ENCODE results near the gene MVD. TPM values are rescaled to one million over a fixed set of nuclear protein-coding genes. Genes with fewer than 3 reads are reported as not detected.
A peak's percentile ranks its signal among the peaks of the same experiment; 100 is the strongest.
"Not testable (repeated sequence)": the region's sequence is repeated elsewhere in the genome, so short reads cannot be mapped to it uniquely, and the experiment has no call there.

The MVD gene
- total RNA-seq, 1 experiment from 2014 or later: 38.4 TPM

GRCh38 chr16:88618956-88619667 is 43.8 kb downstream of the MVD start:
- no peak overlapping the region for H3K4me3 ChIP-seq
- no peaks in the 10 kb centered on the region for H3K9me3 ChIP-seq (replicated peaks)
- H3K4me1 ChIP-seq (replicated peaks): peaks cover 46% of the 10 kb centered on the region
- H3K36me3 ChIP-seq: peaks cover 72% of the 10 kb centered on the region
- H3K27me3 ChIP-seq (replicated peaks): no peaks in the 10 kb centered on the region
- no peak overlapping the region for H3K27ac ChIP-seq
- no peak for DNase-seq (ENCODE audit: low read depth in 1 of 2, low spot score in 2 of 2)

GRCh38 chr16:88618182-88618955 is 44.5 kb downstream of the MVD start:
- no peaks in the 10 kb centered on the region for H3K27me3 ChIP-seq (replicated peaks)
- no peak for DNase-seq (ENCODE audit: low read depth in 1 of 2, low spot score in 2 of 2)
- no peaks in the 10 kb centered on the region for H3K9me3 ChIP-seq (replicated peaks)
- H3K4me3 ChIP-seq: no peak overlapping the region
- peaks cover 70% of the 10 kb centered on the region for H3K36me3 ChIP-seq
- no peak overlapping the region for H3K27ac ChIP-seq
- peaks cover 53% of the 10 kb centered on the region for H3K4me1 ChIP-seq (replicated peaks)

DNA sequence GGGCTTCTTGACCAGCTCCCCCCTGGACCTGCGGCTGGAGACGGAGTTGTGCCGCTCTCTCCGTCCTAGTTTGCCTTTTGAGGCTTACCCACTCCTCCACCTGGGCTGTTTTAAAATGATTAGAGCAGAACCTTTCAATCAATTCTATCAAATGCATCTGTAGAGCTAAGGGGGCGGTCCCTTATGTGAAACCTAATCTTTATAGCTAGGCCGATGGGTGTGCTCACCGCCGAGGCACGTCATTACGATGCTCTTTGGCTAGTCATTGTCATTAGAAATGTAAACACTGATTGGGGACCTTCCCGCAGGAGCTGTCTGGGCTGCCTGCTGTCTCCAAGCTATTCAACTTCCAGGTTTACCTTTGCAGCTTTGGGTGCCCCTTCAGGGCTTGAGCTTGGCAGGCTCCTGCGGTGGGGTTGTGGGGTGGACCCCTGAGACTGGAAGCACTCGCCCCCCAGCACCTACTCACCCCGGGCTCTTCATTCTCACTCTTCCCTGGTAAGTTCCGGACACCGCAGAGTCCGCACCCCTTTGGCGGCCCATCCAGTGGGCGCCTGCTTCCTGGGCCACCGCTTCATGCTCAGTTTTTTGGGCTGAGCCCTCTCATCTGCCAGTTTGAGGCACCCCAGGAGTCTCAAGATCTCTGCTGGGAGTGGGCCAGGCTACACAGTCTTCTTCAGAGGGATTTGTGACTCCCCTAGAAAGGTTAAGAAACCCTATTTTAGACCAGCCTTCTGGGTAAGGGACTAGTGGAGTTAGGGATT is 45.4 kb downstream of the MVD start:
- H3K36me3 ChIP-seq: peaks cover 69% of the 10 kb centered on the region
- H3K27ac ChIP-seq: no peak overlapping the region
- H3K9me3 ChIP-seq (replicated peaks): no peaks in the 10 kb centered on the region
- H3K4me1 ChIP-seq (replicated peaks): peaks cover 58% of the 10 kb centered on the region
- H3K4me3 ChIP-seq: no peak overlapping the region
- no peaks in the 10 kb centered on the region for H3K27me3 ChIP-seq (replicated peaks)
- no peak for DNase-seq (ENCODE audit: low read depth in 1 of 2, low spot score in 2 of 2)

DNA sequence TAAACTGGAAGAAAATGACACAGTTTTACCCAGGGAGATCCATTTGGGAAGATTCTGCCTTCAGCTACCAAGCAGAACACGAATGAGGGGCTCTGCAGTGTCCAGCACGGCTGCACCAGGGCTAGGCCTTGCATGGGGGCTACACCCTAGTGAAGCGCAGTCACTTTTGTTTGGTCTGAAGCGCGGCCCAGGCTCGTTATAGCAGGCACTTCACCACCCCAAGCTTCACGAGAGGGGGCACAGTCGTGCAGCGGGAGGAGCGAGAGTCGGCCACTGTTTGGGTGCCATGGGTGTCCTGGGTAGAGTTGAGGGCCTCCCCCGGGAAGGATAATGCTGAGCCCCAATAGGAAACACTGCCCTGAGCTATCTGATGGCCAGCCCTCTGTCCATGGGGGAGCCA is 46.2 kb downstream of the MVD start:
- Histone ChIP-seq H3K4me3 (no peak overlapping the region), H3K36me3 (peaks cover 66% of the 10 kb centered on the region), H3K9me3 (replicated peaks) (no peaks in the 10 kb centered on the region), H3K4me1 (replicated peaks) (peaks cover 58% of the 10 kb centered on the region), H3K27ac (no peak overlapping the region), H3K27me3 (replicated peaks) (no peaks in the 10 kb centered on the region)
- DNase-seq (ENCODE audit: low read depth in 1 of 2, low spot score in 2 of 2): no peak

DNA sequence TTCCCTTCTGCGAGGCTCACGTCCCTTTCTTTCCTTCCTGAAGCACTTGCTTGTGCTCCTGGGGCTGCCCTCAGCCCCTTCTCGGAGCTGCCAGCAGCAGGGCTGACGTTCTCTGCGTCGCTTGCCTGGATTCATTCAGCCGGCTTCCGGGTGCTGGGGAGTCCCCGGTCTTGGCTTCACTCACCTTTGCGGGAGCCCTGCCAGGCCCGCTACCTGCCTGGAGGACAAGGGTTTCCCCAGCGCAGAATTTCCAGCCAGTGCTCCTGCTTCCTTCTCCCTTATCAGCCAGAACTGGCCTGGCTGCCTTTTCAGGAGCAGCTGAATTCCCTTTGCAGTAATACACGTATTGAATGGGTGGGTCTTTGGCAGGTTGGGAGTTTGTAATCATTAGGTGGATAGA is 46.6 kb downstream of the MVD start:
- peaks cover 58% of the 10 kb centered on the region for H3K4me1 ChIP-seq (replicated peaks)
- no peaks in the 10 kb centered on the region for H3K27me3 ChIP-seq (replicated peaks)
- H3K36me3 ChIP-seq: peaks cover 66% of the 10 kb centered on the region
- no peak overlapping the region for H3K27ac ChIP-seq
- H3K9me3 ChIP-seq (replicated peaks): no peaks in the 10 kb centered on the region
- no peak overlapping the region for H3K4me3 ChIP-seq
- no peak for DNase-seq (ENCODE audit: low read depth in 1 of 2, low spot score in 2 of 2)

DNA sequence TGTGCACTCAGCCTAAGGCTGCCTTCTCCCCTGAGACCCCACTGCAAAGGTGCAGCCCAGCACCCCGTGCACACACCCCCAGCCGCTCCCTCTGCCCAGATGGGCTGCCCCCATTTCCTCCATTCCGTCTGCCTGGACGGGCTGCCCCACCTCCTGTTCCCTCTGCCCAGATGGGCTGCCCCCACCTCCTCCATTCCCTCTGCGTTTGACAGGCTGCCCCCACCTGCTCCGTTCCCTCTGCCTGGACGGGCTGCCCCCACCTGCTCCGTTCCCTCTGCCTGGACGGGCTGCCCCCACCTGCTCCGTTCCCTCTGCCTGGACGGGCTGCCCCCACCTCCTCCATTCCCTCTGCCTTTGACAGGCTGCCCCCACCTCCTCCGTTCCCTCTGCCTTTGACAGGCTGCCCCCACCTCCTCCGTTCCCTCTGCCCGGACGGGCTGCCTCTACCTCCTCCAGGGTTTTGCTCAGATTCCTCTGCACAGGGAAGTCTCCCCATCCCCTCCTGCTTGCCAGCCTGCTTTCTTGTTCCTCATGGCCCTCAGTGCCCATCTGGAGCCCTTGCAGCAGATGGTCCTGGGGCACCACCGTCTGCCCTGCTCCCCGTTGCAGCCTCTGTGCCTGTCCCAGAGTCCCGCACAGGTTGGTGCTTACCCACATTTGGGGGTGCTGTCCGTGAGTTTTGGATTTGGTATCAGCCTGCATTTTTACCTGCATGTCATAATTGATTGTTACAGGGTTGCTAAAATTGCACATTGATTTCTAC is 47.9 kb downstream of the MVD start:
- no peak overlapping the region for H3K4me3 ChIP-seq
- H3K36me3 ChIP-seq: peaks cover 75% of the 10 kb centered on the region
- H3K4me1 ChIP-seq (replicated peaks): peaks cover 52% of the 10 kb centered on the region
- no peak overlapping the region for H3K27ac ChIP-seq
- no peaks in the 10 kb centered on the region for H3K27me3 ChIP-seq (replicated peaks)
- no peaks in the 10 kb centered on the region for H3K9me3 ChIP-seq (replicated peaks)
- DNase-seq (ENCODE audit: low read depth in 1 of 2, low spot score in 2 of 2): no peak

DNA sequence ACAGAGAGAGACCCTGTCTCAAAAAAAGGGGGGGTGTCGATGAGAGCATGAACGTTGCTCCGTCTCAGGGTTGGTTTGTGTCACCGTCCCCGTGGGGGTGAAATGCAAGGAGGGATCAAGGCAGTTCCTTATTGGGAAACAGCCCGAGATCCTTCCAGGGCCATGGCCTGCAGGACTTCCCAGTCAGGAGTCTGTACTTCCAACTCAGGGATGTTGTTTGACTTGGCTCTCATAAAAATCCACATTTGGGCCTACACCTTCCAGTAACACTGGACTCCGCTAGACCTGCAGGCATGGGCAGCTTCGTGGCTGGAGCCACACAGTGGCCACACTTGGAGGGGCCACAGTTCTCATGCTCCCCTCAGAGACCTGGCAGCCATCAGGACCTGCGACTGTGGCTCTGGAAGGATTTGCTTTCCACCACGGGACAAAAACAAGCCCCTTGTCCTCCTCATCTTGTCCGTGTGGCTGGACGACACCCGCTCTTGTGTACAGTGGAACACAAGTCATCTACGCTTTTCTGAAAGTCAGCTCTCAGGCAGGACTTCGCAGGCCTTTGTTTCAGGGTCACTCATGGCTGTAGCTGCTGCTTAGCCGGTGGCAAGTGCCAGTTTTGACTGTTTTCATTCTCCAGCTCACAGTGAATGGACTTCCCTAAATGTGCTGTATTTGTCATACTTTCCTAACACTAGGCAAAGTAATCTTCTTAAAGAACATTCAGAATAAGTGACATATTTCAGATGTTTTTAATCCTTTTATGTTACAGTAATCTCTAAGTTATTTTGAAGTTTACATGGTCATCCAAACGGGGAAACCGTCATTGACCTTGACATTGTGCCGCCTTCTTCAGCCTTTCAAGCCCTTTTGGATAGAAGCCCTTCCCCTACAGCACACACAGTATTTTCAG is 48.7 kb downstream of the MVD start:
- H3K9me3 ChIP-seq (replicated peaks): no peaks in the 10 kb centered on the region
- H3K36me3 ChIP-seq: peaks cover 76% of the 10 kb centered on the region
- DNase-seq (ENCODE audit: low read depth in 1 of 2, low spot score in 2 of 2): peak in 1 of 2 experiments; percentile 30
- H3K4me3 ChIP-seq: no peak overlapping the region
- H3K27me3 ChIP-seq (replicated peaks): no peaks in the 10 kb centered on the region
- peak overlapping the region; percentile 43; the same call in 1 of the 2 replicates for H3K27ac ChIP-seq
- H3K4me1 ChIP-seq (replicated peaks): peaks cover 44% of the 10 kb centered on the region

DNA sequence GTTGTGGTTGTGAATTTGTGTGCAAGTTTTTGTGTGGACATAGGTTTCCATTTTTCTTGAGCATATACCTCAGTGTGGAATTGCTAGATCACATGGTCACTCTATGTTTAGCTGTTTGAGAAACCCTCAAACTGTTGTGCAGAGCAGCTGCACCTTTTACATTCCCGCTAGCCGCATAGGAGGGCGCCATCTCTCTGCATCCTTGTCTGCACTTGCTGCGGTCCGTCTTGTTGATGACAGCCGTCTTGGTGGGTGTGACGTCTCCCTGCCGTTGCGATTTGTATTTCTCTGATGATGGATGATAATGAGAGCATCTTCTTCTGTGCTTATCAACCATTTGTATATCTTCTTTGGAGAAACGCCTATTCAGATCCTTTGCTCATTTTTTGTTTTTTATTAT is 49.6 kb downstream of the MVD start:
- Histone ChIP-seq H3K4me1 (replicated peaks) (peaks cover 35% of the 10 kb centered on the region), H3K27ac (no peak overlapping the region), H3K4me3 (no peak overlapping the region), H3K36me3 (peaks cover 78% of the 10 kb centered on the region), H3K27me3 (replicated peaks) (no peaks in the 10 kb centered on the region), H3K9me3 (replicated peaks) (no peaks in the 10 kb centered on the region)
- DNase-seq (ENCODE audit: low read depth in 1 of 2, low spot score in 2 of 2): no peak

DNA sequence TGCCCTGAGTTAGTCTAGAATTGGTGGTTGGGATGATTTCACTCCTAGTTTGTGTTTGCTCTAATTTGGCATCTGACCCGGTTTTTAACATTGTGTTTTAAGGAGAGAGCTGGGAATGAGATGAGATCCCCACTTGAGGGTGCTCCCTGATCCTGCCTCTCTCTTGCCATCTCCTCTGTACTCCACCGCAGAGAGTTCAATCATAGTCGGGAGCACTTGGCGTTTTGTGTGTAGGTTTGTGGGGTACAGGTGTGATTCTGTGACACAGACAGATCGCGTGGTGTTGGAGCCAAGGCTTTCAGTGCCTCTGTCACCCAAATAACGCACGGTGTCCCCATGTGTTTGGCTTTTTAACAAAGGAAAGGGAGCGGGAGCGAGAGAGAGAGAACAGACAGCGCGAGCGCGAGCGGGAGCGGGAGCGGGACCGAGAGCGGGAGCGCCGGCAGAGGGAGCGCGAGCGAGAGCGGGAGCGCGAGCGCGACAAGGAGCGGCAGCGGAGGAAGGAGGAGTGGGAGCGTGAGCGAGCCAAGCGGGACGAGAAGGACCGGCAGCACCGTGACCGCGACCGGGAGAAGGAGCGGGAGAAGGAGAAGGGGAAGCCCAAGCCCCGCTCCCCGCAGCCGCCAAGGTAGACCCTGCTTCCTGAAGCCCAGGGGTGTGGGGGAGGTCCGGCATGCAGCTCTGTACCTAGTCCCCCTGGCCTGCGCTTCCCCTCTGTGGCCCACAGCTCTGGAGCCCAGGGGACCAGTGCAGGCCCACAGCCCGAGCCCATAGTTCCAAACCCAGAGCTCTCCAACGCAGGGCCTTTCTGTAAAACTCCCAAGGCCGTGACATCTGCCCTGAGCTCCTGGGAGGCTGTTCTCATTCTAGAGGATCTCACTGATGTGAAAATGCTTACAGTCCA is 51.7 kb downstream of the MVD start:
- no peaks in the 10 kb centered on the region for H3K27me3 ChIP-seq (replicated peaks)
- peaks cover 27% of the 10 kb centered on the region for H3K4me1 ChIP-seq (replicated peaks)
- H3K27ac ChIP-seq: no peak overlapping the region
- H3K36me3 ChIP-seq: peaks cover 75% of the 10 kb centered on the region
- H3K9me3 ChIP-seq (replicated peaks): no peaks in the 10 kb centered on the region
- no peak for DNase-seq (ENCODE audit: low read depth in 1 of 2, low spot score in 2 of 2)
- no peak overlapping the region for H3K4me3 ChIP-seq

DNA sequence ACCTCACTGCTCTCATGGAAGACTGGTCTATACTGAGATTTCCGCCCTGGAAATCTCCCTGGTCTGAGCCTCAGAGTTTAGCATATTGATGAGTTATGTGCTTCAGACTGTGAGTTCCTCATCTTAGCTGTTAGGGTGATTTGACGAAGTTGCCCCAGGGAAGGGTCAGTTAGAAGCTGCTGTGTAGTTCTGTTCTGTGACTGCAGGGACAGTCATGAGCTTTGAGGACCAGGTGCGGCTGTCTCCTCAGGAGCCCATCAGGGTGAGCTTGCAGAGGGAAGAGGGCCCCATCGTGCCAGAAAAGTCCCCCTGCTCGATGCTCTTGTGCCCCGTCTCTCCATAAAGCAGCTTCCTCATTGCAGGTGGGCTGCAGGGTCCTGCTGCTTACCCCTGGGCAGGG is 52.8 kb downstream of the MVD start:
- peaks cover 78% of the 10 kb centered on the region for H3K36me3 ChIP-seq
- H3K27me3 ChIP-seq (replicated peaks): no peaks in the 10 kb centered on the region
- H3K4me1 ChIP-seq (replicated peaks): peaks cover 19% of the 10 kb centered on the region
- H3K4me3 ChIP-seq: no peak overlapping the region
- no peaks in the 10 kb centered on the region for H3K9me3 ChIP-seq (replicated peaks)
- no peak overlapping the region for H3K27ac ChIP-seq
- no peak for DNase-seq (ENCODE audit: low read depth in 1 of 2, low spot score in 2 of 2)

DNA sequence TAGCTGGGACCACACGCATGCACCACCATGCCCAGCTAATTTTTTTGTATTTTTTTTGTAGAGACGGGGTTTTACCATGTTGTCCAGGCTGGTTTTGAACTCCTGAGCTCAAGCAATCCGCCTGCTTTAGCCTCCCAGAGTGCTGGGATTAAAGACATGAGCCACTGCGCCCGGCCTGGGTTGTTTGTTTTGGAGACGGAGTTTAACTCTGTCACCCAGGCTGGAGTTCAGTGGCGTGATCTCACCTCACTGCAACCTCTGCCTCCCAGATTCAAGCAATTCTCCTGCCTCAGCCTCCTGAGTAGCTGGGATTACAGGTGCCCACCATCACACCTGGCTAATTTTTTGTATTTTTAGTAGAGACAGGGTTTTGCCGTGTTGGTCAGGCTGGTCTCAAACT is 53.5 kb downstream of the MVD start:
- H3K4me1 ChIP-seq (replicated peaks): peaks cover 15% of the 10 kb centered on the region
- H3K27me3 ChIP-seq (replicated peaks): not testable (repeated sequence)

GRCh38 chr16:88608076-88608475 is 54.8 kb downstream of the MVD start:
- H3K4me1 ChIP-seq (replicated peaks): peaks cover 2% of the 10 kb centered on the region
- no peak for DNase-seq (ENCODE audit: low read depth in 1 of 2, low spot score in 2 of 2)
- peaks cover 81% of the 10 kb centered on the region for H3K36me3 ChIP-seq
- no peaks in the 10 kb centered on the region for H3K9me3 ChIP-seq (replicated peaks)
- H3K4me3 ChIP-seq: no peak overlapping the region
- no peak overlapping the region for H3K27ac ChIP-seq
- H3K27me3 ChIP-seq (replicated peaks): no peaks in the 10 kb centered on the region

More for the DNA sequence above, 53.5 kb downstream of the MVD start:
- DNase-seq (ENCODE audit: low read depth in 1 of 2, low spot score in 2 of 2); H3K4me3 ChIP-seq; H3K9me3 ChIP-seq (replicated peaks); H3K27ac ChIP-seq: not testable (repeated sequence)
- H3K36me3 ChIP-seq: peaks cover 84% of the 10 kb centered on the region

All from SJSA1 (cell line).